Loucy (cell line): Measurements from ENCODE around the gene RHOB.

Source experiments
- H2AFZ ChIP-seq: fragments of 200-600 bp; sonication (generic); 2 replicates; pipeline ENCODE4 v1.6.0; 2016; ENCODE audit warnings: antibody characterized with exemption, mild to moderate bottlenecking, low read length, moderate library complexity
- H3F3A ChIP-seq: fragments of 200-600 bp; 2 replicates; pipeline ENCODE4 v1.6.0; 2016; ENCODE audit warnings: antibody characterized with exemption, low read depth, mild to moderate bottlenecking
- H3K27me3 ChIP-seq: fragments of 200-600 bp; sonication (generic); 2 replicates; pipeline ENCODE4 v1.6.1; 2014; ENCODE audit warnings: low read length, mild to moderate bottlenecking; ENCODE audit not compliant: insufficient read depth, poor library complexity, severe bottlenecking
- H3K36me3 ChIP-seq: fragments of 200-600 bp; sonication (generic); 2 replicates; pipeline ENCODE4 v1.6.1; 2016; ENCODE audit warnings: low read length; ENCODE audit not compliant: insufficient read depth
- H3K4me1 ChIP-seq: fragments of 200-600 bp; sonication (generic); 2 replicates; pipeline ENCODE4 v1.5.1; 2014; ENCODE audit warnings: low read length, mild to moderate bottlenecking; ENCODE audit not compliant: insufficient read depth, poor library complexity, severe bottlenecking
- H3K4me2 ChIP-seq: fragments of 200-600 bp; sonication (generic); 2 replicates; pipeline ENCODE4 v1.6.0; 2014; ENCODE audit warnings: antibody characterized with exemption, low read length, low read depth, mild to moderate bottlenecking; ENCODE audit not compliant: poor library complexity, severe bottlenecking
- H3K4me3 ChIP-seq: fragments of 200-600 bp; sonication (generic); 2 replicates; pipeline ENCODE4 v1.5.1; 2014; ENCODE audit warnings: low read length, mild to moderate bottlenecking, mixed read lengths; ENCODE audit not compliant: poor library complexity, severe bottlenecking
- H3K79me2 ChIP-seq: fragments of 200-600 bp; sonication (generic); 2 replicates; pipeline ENCODE4 v1.6.1; 2014; ENCODE audit warnings: low read length; ENCODE audit not compliant: insufficient read depth
- H3K9ac ChIP-seq: fragments of 200-600 bp; sonication (generic); 2 replicates; pipeline ENCODE4 v1.6.0; 2014; ENCODE audit warnings: mild to moderate bottlenecking, low read depth, low read length, moderate library complexity; ENCODE audit not compliant: poor library complexity, severe bottlenecking
- H3K9me2 ChIP-seq: fragments of 200-600 bp; sonication (generic); replicated peaks from 2 replicates; pipeline ENCODE4 v1.6.1; 2016; ENCODE audit warnings: low read depth, low read length, mixed read lengths
- H3K9me3 ChIP-seq: fragments of 200-600 bp; sonication (generic); 2 replicates; pipeline ENCODE4 v1.6.1; 2014; ENCODE audit warnings: mild to moderate bottlenecking, antibody characterized with exemption, low read length, low read depth; ENCODE audit not compliant: insufficient read depth
- H4K20me1 ChIP-seq: fragments of 200-600 bp; sonication (generic); 2 replicates; pipeline ENCODE4 v1.6.0; 2014; ENCODE audit warnings: antibody characterized with exemption, low read length, mild to moderate bottlenecking; ENCODE audit not compliant: insufficient read depth, poor library complexity, severe bottlenecking
- CTCF ChIP-seq: fragments of 200-600 bp; sonication (generic); conservative IDR thresholded peaks from 2 replicates; pipeline ENCODE4 v1.5.1; 2014; ENCODE audit warnings: mild to moderate bottlenecking, antibody characterized with exemption, low read length
- EZH2phosphoT487 ChIP-seq: fragments of 200-600 bp; IDR thresholded peaks from 2 replicates; pipeline ENCODE4 v1.6.1; 2018; ENCODE audit warnings: antibody characterized with exemption, mild to moderate bottlenecking, moderate library complexity, borderline replicate concordance

The RHOB gene

GRCh38 chr2:20410556-20411277 is 36.2 kb upstream of the RHOB start:
- H3K4me2 ChIP-seq = no peak overlapping the region
- H4K20me1 ChIP-seq = no peaks in the 10 kb centered on the region
- TF ChIP-seq EZH2phosphoT487 (no peak), CTCF (no peak)
- no peak overlapping the region for H3K4me3 ChIP-seq
- no peaks in the 10 kb centered on the region for H3K9me2 ChIP-seq
- H3K27me3 ChIP-seq = no peaks in the 10 kb centered on the region
- no peak overlapping the region for H3K9ac ChIP-seq
- peaks cover 6% of the 10 kb centered on the region; the same call in 1 of the 2 replicates for H3K9me3 ChIP-seq
- no peaks in the 10 kb centered on the region for H3K79me2 ChIP-seq
- H3K36me3 ChIP-seq = no peaks in the 10 kb centered on the region
- H3F3A ChIP-seq = no peaks in the 10 kb centered on the region
- H2AFZ ChIP-seq = no peak overlapping the region
- peaks cover 5% of the 10 kb centered on the region for H3K4me1 ChIP-seq

GRCh38 chr2:20411361-20411894 is 35.4 kb upstream of the RHOB start:
- Histone ChIP-seq H3K9ac (no peak overlapping the region), H3K79me2 (no peaks in the 10 kb centered on the region), H3K9me3 (peaks cover 6% of the 10 kb centered on the region; the same call in 1 of the 2 replicates), H3K4me1 (peaks cover 12% of the 10 kb centered on the region), H3K9me2 (no peaks in the 10 kb centered on the region), H3K36me3 (no peaks in the 10 kb centered on the region), H3K27me3 (no peaks in the 10 kb centered on the region), H3F3A (no peaks in the 10 kb centered on the region), H4K20me1 (no peaks in the 10 kb centered on the region), H3K4me2 (no peak overlapping the region), H3K4me3 (no peak overlapping the region), H2AFZ (no peak overlapping the region)
- TF ChIP-seq EZH2phosphoT487 = no peak
- peak; percentile 87 for TF ChIP-seq CTCF

GRCh38 chr2:20414806-20415205 is 32.1 kb upstream of the RHOB start:
- H3K4me3 ChIP-seq = no peak overlapping the region
- no peak overlapping the region for H3K4me2 ChIP-seq
- no peak overlapping the region for H2AFZ ChIP-seq
- H3K27me3 ChIP-seq = no peaks in the 10 kb centered on the region
- TF ChIP-seq CTCF = no peak
- no peak for TF ChIP-seq EZH2phosphoT487
- peaks cover 20% of the 10 kb centered on the region for H3K4me1 ChIP-seq
- H3K79me2 ChIP-seq = no peaks in the 10 kb centered on the region
- H3F3A ChIP-seq = no peaks in the 10 kb centered on the region
- H3K9me3 ChIP-seq = peaks cover 5% of the 10 kb centered on the region; the same call in 1 of the 2 replicates
- H3K9ac ChIP-seq = no peak overlapping the region
- no peaks in the 10 kb centered on the region for H3K36me3 ChIP-seq
- H4K20me1 ChIP-seq = no peaks in the 10 kb centered on the region
- H3K9me2 ChIP-seq = no peaks in the 10 kb centered on the region
